SIG-M5 (cell line): Measurements from ENCODE around the gene ASB4.
"Not testable (repeated sequence)": the region's sequence is repeated elsewhere in the genome, so short reads cannot be mapped to it uniquely, and the experiment has no call there.

Experiments
- DNase-seq: peaks from one replicate; lab custom pipeline; 2025; lab: John Stamatoyannopoulos, UW

Gene ASB4, protein sequence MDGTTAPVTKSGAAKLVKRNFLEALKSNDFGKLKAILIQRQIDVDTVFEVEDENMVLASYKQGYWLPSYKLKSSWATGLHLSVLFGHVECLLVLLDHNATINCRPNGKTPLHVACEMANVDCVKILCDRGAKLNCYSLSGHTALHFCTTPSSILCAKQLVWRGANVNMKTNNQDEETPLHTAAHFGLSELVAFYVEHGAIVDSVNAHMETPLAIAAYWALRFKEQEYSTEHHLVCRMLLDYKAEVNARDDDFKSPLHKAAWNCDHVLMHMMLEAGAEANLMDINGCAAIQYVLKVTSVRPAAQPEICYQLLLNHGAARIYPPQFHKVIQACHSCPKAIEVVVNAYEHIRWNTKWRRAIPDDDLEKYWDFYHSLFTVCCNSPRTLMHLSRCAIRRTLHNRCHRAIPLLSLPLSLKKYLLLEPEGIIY

GRCh38 chr7:95485391-95486123, at the start of gene ASB4:
ASB4 (plus strand) TSS chr7:95485943; CDS start chr7:95485972, 29 bp downstream.
- DNase-seq = no peak

- no peak for DNase-seq
Measured at GRCh38 chr7:95436407-95436806, 49.3 kb upstream of the ASB4 start.

- no peak for DNase-seq
Measured at GRCh38 chr7:95440394-95441038, 45.2 kb upstream of the ASB4 start.

DNA sequence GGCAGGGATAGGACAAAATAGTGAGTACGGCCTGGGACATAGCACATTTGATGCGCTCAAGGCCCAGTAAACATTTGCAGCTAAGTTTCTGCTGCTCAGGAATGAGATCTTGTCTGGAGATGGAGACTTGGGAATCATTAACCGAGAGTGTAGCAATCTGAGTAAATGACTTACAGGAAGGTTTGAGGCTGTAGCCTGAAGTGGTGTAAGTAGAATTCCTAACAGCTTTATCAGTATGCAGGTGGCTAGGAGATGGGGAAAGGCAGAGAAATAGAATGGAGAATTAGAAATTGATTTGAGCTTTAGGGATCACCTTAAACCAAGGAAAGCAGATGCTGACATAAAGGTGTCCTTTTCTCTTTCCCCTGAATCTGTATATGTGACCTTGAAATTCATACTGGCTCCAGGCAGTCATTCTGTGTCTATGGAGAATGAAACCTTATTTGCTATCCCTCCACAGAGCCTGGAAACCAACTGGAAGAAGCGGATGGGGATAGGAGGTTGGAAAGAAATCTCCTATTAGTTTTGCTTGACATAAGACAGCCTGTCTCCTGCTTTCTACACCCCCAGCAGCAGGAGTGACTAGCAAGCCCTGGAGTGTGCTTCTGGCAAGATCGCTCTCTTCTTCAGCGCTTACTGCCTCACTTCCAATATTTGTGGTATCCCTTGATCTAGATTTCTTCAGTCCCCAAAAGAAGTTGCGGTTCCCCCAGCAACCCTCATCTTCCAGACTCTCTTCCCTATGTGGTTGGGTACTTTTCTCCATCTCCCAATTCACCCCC, 44.5 kb upstream of the ASB4 start:
- DNase-seq = no peak

- DNase-seq = no peak
Measured at GRCh38 chr7:95444796-95445195, 40.9 kb upstream of the ASB4 start.

DNA sequence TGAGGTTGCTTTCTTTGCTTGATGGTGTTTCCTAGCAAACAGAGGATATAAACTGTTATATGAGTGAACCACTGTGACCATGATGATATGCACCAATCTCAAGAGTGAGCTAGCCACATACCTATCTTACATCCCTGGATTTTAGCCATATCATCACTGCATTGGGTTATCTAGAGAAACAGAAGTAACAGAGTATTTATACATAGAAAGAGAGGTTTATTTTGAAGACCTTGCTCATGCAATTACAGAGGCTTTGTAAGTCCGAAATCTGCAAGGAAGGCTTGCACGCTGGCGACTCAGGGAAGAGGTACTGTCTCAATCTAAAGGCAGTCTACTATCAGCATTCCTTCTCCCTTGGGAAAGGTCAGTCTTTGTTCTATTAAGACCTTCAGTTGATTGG, 39.1 kb upstream of the ASB4 start:
- no peak for DNase-seq

GRCh38 chr7:95454438-95455045, 31.2 kb upstream of the ASB4 start:
- DNase-seq = no peak

DNA sequence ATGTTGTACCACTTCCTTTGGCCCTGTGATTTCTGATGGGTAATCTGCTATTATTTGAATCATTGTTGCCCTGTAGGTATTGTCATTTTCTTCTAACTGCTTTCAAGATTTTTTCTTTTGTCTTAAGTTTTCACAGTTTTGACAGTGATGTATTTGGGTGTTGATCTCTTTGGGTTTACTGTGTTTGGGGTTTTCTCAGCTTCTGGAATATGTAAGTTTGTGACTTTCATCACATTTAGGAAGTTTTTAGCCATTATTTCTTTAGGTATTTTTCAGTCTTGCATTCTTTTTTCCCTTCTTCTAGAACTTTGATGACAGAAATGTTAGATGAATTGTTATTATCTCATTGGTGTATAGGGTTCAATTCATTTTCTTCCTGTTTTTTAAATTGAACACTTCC, 27.8 kb upstream of the ASB4 start:
- DNase-seq = no peak

DNA sequence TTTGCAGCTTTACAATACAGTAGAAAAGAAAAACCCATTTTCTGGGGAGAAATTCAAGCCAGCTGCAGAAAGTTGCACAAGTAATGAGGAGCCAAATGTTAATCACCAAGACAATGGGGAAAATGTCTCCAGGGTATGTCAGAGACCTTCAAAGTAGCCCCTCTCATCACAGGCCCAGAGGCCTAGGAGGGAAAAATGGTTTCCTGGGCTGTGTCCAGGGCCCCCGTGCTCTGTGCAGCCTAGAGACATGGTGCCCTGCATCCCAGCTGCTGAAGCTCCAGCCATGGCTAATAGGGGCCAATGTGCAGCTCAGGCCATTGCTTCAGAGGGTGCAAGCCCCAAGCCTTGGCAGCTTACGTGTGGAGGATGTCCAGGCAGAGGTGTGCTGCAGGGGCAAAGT, 25.1 kb upstream of the ASB4 start:
- not testable (repeated sequence) for DNase-seq

GRCh38 chr7:95467912-95468607, 17.7 kb upstream of the ASB4 start:
- no peak for DNase-seq

GRCh38 chr7:95469187-95469586, 16.6 kb upstream of the ASB4 start:
- DNase-seq = no peak

DNA sequence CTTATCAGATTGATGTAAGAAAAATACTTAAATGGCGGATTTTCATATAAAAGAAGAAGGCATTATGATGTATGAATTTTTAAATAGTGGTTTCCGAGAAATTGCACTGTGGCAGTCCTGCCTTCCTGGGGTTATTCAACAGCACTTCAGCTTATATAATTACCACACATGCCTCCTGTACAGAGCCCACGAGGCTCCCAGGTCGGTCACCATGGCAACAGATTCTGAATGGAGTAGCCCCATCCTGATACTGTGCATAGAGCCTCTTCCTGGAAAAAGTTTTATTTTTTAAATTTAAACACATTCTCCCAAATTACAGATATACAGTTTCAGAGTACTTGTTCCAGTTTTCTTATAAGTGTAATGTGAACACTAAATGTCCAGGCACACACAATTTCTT, 15.9 kb upstream of the ASB4 start:
- DNase-seq = no peak

DNA sequence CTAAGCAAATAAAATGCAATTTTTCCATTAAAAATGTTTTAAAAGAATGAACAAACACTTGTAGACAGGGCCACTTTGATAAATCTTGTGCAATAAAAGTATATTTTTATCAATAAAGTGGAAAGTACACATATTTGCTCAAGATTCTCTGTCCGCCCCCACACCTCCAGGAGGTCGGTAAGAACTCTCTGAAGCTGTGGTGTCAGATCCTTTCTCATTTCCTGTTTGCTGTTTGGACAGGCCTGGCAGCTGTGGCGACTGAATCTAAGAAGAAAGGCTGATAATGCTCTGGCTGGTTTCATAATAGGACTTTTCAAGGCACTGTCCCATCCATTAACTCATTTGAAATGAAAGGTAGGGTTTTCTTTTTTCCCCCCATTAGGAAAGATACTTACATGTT, 15.3 kb upstream of the ASB4 start:
- DNase-seq = no peak

- DNase-seq = no peak
Measured at GRCh38 chr7:95471071-95471470, 14.7 kb upstream of the ASB4 start.

- no peak for DNase-seq
Measured at GRCh38 chr7:95472581-95473161, 13.1 kb upstream of the ASB4 start.

DNA sequence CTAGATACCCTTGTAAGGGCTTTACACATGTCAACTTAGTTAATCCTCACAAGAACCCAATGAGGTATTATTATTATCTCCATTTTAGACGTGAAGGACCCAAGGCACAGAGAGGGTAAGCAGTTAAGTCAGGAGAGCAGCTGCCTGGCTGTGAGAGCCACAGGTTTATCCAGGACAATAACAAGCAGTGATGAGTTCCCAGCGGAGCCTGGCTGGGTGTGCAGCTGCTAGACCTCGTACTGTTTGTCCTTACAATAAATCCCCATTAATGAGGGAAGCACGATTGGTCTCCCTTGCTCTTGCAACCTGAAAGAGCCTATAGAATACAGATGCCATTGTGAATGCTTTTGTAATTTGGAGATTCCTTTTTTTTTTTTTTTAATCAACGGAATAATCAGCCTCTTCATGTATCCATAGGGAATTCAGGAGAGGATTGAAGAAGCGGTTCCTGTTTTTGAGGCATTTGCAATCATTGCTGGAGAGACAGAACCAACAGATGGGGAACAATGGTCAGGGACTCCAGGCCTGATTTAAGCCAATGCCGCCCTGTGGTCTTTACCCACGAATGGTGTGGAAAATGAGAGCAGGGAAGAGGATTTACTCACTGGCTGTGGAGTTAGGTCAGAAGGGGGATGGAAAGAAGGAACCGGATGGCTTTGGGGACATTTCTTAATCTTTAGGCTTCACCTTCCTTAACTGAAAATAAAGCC, 12.3 kb upstream of the ASB4 start:
- DNase-seq = no peak

GRCh38 chr7:95476072-95476847, 9.5 kb upstream of the ASB4 start:
- no peak for DNase-seq

GRCh38 chr7:95476904-95477594, 8.7 kb upstream of the ASB4 start:
- DNase-seq = no peak
